CD4-positive, CD25-positive, alpha-beta regulatory T cell (primary cell): ENCODE measurements around the gene FBXW7. TPM values are rescaled to one million over a fixed set of nuclear protein-coding genes. Genes with fewer than 3 reads are reported as not detected.

Experiments used
- ATAC-seq, 2 donors: fragments of 150-1000 bp; cut with Tn5 transposase; one replicate each; pipeline ENCODE4 v1.10.0; 2021; ENCODE audit warnings: low read depth in 2 of 2, moderate number of reproducible peaks in 2 of 2, moderate library complexity in 1 of 2
- DNase-seq, 3 donors: peaks; one replicate each; pipeline versions ENCODE4 v3.0.0 to v3.0.0-alpha.2; 2012 to 2022; ENCODE audit warnings: mixed read lengths in 1 of 3
- H3K27ac ChIP-seq: one replicate; pipeline ENCODE4 v1.7.0; 2013; ENCODE audit warnings: mild to moderate bottlenecking, low read length; ENCODE audit not compliant: insufficient read depth, poor library complexity, severe bottlenecking
- H3K27me3 ChIP-seq: one replicate; pipeline ENCODE4 v1.7.0; 2013; ENCODE audit warnings: low read length; ENCODE audit not compliant: control insufficient read depth, insufficient read depth
- H3K36me3 ChIP-seq: one replicate; pipeline ENCODE4 v1.7.0; 2013; ENCODE audit warnings: mild to moderate bottlenecking, low read length, moderate library complexity; ENCODE audit not compliant: control insufficient read depth, insufficient read depth
- H3K4me1 ChIP-seq: 2 replicates; pipeline ENCODE4 v1.7.0; 2013; ENCODE audit warnings: mild to moderate bottlenecking, low read length; ENCODE audit not compliant: insufficient read depth, control insufficient read depth, poor library complexity, severe bottlenecking
- H3K4me3 ChIP-seq: one replicate; pipeline ENCODE4 v1.7.0; 2013; ENCODE audit warnings: low read depth, mild to moderate bottlenecking, low read length, moderate library complexity
- H3K9me3 ChIP-seq, 2 experiments: 1 replicate in 1 of 2; 2 replicates in 1 of 2; pipeline ENCODE4 v1.7.0; 2013; ENCODE audit warnings: low read length in 2 of 2, mild to moderate bottlenecking in 1 of 2, moderate library complexity in 1 of 2; ENCODE audit not compliant: control insufficient read depth in 2 of 2
- H3K27ac Mint-ChIP-seq, 3 donors: one replicate each; pipeline ENCODE4 v1.8.0; 2020 to 2022; ENCODE audit warnings: mild to moderate bottlenecking in 3 of 3, mixed read lengths in 3 of 3, moderate library complexity in 2 of 3
- H3K27me3 Mint-ChIP-seq: one replicate; pipeline ENCODE4 v1.8.0; 2022; ENCODE audit warnings: mild to moderate bottlenecking, mixed read lengths
- H3K36me3 Mint-ChIP-seq: one replicate; pipeline ENCODE4 v1.8.0; 2020; ENCODE audit warnings: mixed read lengths
- H3K4me1 Mint-ChIP-seq, 4 donors: one replicate each; pipeline ENCODE4 v1.8.0; 2020 to 2022; ENCODE audit warnings: mixed read lengths in 4 of 4, mild to moderate bottlenecking in 1 of 4
- H3K4me3 Mint-ChIP-seq, 4 donors: one replicate each; pipeline ENCODE4 v1.8.0; 2020 to 2022; ENCODE audit warnings: mild to moderate bottlenecking in 4 of 4, mixed read lengths in 4 of 4, moderate library complexity in 3 of 4
- H3K9me3 Mint-ChIP-seq, 7 donors: one replicate each; pipeline ENCODE4 v1.8.0; 2020 to 2022; ENCODE audit warnings: mixed read lengths in 7 of 7, mild to moderate bottlenecking in 3 of 7, moderate library complexity in 2 of 7
- polyA plus RNA-seq, 4 donors: library from polyadenylated mRNA; unstranded; fragments of 300-500 nt; fragmentation: Illumina TruSeq; gene quantifications; one replicate each; pipeline ENCODE4 v1.2.3, GENCODE V29; 2021
- total RNA-seq: library from RNA; stranded (reverse); gene quantifications from one replicate; pipeline ENCODE4 v1.2.3, GENCODE V29; 2022

Gene FBXW7, protein sequence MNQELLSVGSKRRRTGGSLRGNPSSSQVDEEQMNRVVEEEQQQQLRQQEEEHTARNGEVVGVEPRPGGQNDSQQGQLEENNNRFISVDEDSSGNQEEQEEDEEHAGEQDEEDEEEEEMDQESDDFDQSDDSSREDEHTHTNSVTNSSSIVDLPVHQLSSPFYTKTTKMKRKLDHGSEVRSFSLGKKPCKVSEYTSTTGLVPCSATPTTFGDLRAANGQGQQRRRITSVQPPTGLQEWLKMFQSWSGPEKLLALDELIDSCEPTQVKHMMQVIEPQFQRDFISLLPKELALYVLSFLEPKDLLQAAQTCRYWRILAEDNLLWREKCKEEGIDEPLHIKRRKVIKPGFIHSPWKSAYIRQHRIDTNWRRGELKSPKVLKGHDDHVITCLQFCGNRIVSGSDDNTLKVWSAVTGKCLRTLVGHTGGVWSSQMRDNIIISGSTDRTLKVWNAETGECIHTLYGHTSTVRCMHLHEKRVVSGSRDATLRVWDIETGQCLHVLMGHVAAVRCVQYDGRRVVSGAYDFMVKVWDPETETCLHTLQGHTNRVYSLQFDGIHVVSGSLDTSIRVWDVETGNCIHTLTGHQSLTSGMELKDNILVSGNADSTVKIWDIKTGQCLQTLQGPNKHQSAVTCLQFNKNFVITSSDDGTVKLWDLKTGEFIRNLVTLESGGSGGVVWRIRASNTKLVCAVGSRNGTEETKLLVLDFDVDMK
- 146 TPM for total RNA-seq
- 10 to 100 TPM; 43.8 to 50.7 (median 47.4) TPM for polyA plus RNA-seq

DNA sequence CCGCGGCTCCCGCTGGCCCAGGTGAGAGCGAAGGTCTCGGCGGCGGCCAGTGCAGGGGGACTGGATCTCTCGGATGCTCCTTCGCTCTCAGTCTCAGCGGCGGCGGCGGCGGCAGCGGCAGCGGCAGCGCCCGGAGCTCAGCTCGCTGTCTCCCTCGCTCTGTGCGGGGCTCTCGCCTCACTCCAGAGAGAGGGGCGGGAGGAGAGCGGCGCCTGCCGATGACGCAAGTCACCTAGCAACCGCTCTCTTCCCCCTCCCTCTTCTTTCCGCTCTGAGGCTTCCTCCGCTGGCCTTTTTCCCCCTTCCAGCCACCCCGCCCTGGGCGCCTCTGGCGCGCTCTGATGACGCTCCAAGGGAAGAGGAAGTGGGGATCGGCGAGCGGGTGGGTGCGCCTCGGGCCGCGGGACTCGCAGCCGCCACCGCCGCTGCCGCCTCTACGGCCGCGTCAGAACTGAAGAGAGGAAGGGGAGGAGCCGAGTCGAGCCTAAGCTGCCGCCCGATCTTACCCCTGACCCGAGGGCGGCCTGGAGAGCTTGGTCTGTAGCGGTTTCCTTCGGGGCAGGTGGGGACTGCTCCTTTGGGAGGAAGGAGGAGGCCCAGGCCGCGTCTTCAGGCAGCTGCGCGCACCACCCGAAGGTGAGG is at the start of gene FBXW7:
TSS of gene FBXW7 (minus strand) at position 190 of the 642 bp plus-strand sequence. CDS start 124,289 bp downstream, outside the sequence.
- peaks cover 35 to 71% (median 49%) of the 10 kb centered on the region in 4 donors for H3K4me1 Mint-ChIP-seq
- peaks cover 0 to 2% (median 0%) of the 10 kb centered on the region in 7 donors for H3K9me3 Mint-ChIP-seq
- peaks cover 73% of the 10 kb centered on the region for H3K4me1 ChIP-seq

GRCh38 chr4:152585023-152585441 is 49.1 kb upstream of the FBXW7 start:
- H3K36me3 ChIP-seq, result no peaks in the 10 kb centered on the region
- peaks cover 0 to 8% (median 5%) of the 10 kb centered on the region in 7 donors for H3K9me3 Mint-ChIP-seq
- H3K27me3 ChIP-seq, result no peaks in the 10 kb centered on the region
- no peaks in the 10 kb centered on the region for H3K27me3 Mint-ChIP-seq
- H3K27ac Mint-ChIP-seq, result peak overlapping the region; percentile 87 to 99 (median 92)
- ATAC-seq, result peak; percentile 84 to 89
- H3K4me1 ChIP-seq, result peaks cover 28% of the 10 kb centered on the region
- peak in 2 of 3 donors; percentile 46 to 74 for DNase-seq
- peak overlapping the region; percentile 73 for H3K27ac ChIP-seq
- H3K4me3 Mint-ChIP-seq, result peak overlapping the region; percentile 76 to 90 (median 85)
- H3K4me1 Mint-ChIP-seq, result peaks cover 8 to 44% (median 28%) of the 10 kb centered on the region in 4 donors
- peaks cover 5% of the 10 kb centered on the region for H3K36me3 Mint-ChIP-seq
- peak overlapping the region; percentile 74 for H3K4me3 ChIP-seq
- H3K9me3 ChIP-seq, result no peaks in the 10 kb centered on the region

More for the DNA sequence above, at the start of gene FBXW7:
- Histone ChIP-seq H3K27ac (peak within 1 kb of the TSS; percentile 94), H3K27me3 (no peaks in the 10 kb centered on the region), H3K36me3 (peaks cover 17% of the 10 kb centered on the region), H3K9me3 (no peaks in the 10 kb centered on the region), H3K4me3 (peak within 1 kb of the TSS; percentile 98)
- Mint-ChIP-seq H3K4me3 (peak within 1 kb of the TSS; percentile 95 to 99 (median 96)), H3K36me3 (peaks cover 16% of the 10 kb centered on the region), H3K27ac (peak within 1 kb of the TSS; percentile 98 to 99 (median 99)), H3K27me3 (no peaks in the 10 kb centered on the region)
- ATAC-seq (peak; percentile 82 to 84), DNase-seq (peak; percentile 100)

DNA sequence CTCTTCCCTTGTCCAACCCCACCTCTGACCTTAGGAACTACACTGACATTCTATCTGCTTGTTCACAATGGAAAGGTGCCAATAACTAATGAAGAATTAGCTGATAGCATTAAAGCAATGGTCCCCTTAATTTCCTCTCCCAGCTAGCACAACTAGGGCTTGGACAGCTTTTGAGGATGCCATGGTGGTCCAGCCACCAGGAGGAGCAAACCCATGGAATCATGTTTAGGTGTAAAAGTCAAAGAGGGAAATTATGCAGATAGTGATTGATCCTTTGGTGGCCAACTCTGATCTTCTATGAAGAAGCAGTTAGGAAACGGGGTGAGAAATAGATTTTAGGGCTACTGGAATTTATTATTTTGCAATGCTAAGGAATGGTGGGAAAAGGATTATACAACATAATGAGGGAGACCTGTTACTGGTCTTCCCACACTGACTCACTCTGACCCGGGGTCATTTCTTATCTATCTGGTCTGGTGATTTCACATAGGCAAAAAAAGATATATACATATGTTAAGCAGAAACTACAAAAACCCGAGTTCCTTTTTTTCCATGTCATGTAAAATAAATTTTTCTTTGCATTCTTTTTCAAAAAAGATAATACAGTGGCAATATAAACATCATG is 45.8 kb upstream of the FBXW7 start:
- peaks cover 21% of the 10 kb centered on the region for H3K4me1 ChIP-seq
- Mint-ChIP-seq H3K27me3 (peaks cover 8% of the 10 kb centered on the region), H3K9me3 (peaks cover 0 to 5% (median 2%) of the 10 kb centered on the region in 7 donors), H3K27ac (no peak overlapping the region), H3K36me3 (peaks cover 5% of the 10 kb centered on the region), H3K4me1 (peaks cover 8 to 37% (median 25%) of the 10 kb centered on the region in 4 donors), H3K4me3 (no peak overlapping the region)
- no peaks in the 10 kb centered on the region for H3K36me3 ChIP-seq
- no peak overlapping the region for H3K27ac ChIP-seq
- no peaks in the 10 kb centered on the region for H3K27me3 ChIP-seq
- no peak for ATAC-seq
- H3K4me3 ChIP-seq, result no peak overlapping the region
- H3K9me3 ChIP-seq, result no peaks in the 10 kb centered on the region
- DNase-seq, result no peak

DNA sequence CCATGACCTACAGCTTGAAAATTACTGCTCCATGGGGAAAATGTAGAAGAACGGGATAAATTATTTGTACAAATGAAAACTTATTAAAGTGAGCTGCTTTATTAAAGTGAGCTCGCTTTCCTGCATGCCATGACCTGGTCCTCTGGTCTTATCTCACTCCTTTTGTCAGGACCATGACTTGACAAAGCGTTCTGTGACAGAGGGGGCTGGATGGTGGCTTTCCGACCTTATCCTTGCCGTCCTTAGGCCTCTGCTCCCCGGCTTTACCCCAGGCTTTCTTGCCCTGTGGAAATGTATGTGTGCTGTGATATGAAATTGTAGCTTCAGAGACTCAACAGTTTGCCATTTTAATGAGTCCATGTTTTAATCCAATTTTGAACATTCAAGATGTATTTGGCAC is 44.0 kb upstream of the FBXW7 start:
- Mint-ChIP-seq H3K4me3 (no peak overlapping the region), H3K4me1 (peaks cover 3 to 25% (median 12%) of the 10 kb centered on the region in 4 donors), H3K27me3 (peaks cover 13% of the 10 kb centered on the region), H3K36me3 (peaks cover 5% of the 10 kb centered on the region), H3K27ac (peak overlapping the region in 1 of 3 donors; percentile 93), H3K9me3 (peaks cover 0 to 4% (median 0%) of the 10 kb centered on the region in 7 donors)
- DNase-seq (no peak), ATAC-seq (no peak)
- Histone ChIP-seq H3K4me1 (peaks cover 5% of the 10 kb centered on the region), H3K9me3 (no peaks in the 10 kb centered on the region), H3K27ac (no peak overlapping the region), H3K36me3 (no peaks in the 10 kb centered on the region), H3K27me3 (no peaks in the 10 kb centered on the region), H3K4me3 (no peak overlapping the region)

DNA sequence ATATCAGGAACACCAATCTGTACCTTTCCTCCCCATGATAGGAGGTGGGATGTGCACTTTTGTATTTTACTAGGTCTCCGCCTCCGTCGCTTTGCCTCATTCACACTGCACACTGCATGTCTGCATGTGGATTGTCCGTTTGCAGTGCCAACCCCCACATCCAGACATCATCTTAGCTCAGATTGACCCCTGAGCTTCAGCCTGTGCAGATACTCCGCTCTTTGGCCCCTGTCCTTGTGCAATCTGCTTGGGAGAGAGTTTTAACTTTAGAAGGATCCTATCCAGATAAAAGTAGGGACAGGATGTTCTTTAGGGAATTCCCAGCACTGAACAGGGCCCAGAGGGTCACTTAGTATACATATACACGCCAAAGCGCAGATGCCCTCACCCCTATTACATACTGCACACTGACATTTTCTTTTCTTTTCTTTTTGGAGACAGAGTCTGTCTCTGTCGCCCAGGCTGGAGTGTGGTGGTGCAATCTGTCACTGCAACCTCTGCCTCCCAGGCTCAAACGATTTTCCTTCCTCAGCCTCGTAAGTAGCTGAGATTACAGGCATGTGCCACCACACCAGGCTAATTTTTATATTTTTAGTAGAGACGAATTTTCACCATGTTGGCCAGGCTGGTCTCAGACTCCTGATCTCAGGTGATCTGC is 43.3 kb upstream of the FBXW7 start:
- H3K27me3 ChIP-seq, result no peaks in the 10 kb centered on the region
- peaks cover 0 to 4% (median 0%) of the 10 kb centered on the region in 7 donors for H3K9me3 Mint-ChIP-seq
- H3K9me3 ChIP-seq, result no peaks in the 10 kb centered on the region
- no peak overlapping the region for H3K4me3 Mint-ChIP-seq
- peaks cover 5% of the 10 kb centered on the region for H3K36me3 Mint-ChIP-seq
- H3K4me1 ChIP-seq, result no peaks in the 10 kb centered on the region
- no peak overlapping the region for H3K27ac Mint-ChIP-seq
- peaks cover 19% of the 10 kb centered on the region for H3K27me3 Mint-ChIP-seq
- no peak overlapping the region for H3K27ac ChIP-seq
- H3K4me1 Mint-ChIP-seq, result peaks cover 0 to 18% (median 9%) of the 10 kb centered on the region in 4 donors
- ATAC-seq (no peak), DNase-seq (no peak)
- no peak overlapping the region for H3K4me3 ChIP-seq
- H3K36me3 ChIP-seq, result no peaks in the 10 kb centered on the region

DNA sequence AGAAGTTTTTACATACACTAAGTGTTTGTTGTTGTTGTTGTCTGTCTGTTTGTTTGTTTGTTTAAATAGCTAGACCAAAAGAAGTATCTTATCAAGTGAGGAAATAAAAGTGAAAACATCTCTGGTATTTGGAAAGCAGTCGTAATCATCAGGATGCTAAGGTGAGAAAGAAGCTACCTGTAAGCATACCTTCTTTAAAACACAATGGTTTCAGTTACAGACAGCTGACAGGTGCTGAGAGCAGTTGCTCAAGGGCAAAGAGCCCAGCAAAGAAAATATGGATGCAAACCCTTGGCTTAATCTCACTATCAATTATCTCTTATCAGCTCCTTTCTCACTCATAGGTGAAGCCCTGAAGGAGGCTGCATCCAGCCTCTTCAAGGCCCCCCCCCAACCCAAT is 42.8 kb upstream of the FBXW7 start:
- H3K27me3 ChIP-seq, result no peaks in the 10 kb centered on the region
- no peak overlapping the region for H3K4me3 ChIP-seq
- Mint-ChIP-seq H3K4me3 (no peak overlapping the region), H3K27ac (no peak overlapping the region), H3K4me1 (peaks cover 0 to 14% (median 6%) of the 10 kb centered on the region in 4 donors), H3K27me3 (peaks cover 23% of the 10 kb centered on the region), H3K9me3 (peaks cover 0 to 4% (median 0%) of the 10 kb centered on the region in 7 donors), H3K36me3 (peaks cover 5% of the 10 kb centered on the region)
- ATAC-seq, result no peak
- no peak for DNase-seq
- H3K9me3 ChIP-seq, result no peaks in the 10 kb centered on the region
- no peaks in the 10 kb centered on the region for H3K36me3 ChIP-seq
- no peaks in the 10 kb centered on the region for H3K4me1 ChIP-seq
- H3K27ac ChIP-seq, result no peak overlapping the region
